Muscle layer of duodenum (tissue), 2 donors: ENCODE results near the gene MMAB.
A peak's percentile ranks its signal among the peaks of the same experiment; 100 is the strongest.

ENCODE experiments used
- H3K27ac ChIP-seq: one replicate; pipeline ENCODE4 v1.7.0; 2013; ENCODE audit warnings: mild to moderate bottlenecking, low read length
- H3K27me3 ChIP-seq: one replicate; pipeline ENCODE4 v1.7.0; 2013; ENCODE audit warnings: low read depth, mild to moderate bottlenecking, control low read depth, low read length
- H3K36me3 ChIP-seq, 2 donors: one replicate each; pipeline ENCODE4 v1.7.0; 2013; ENCODE audit warnings: low read length in 2 of 2, control low read depth in 1 of 2, mild to moderate bottlenecking in 1 of 2; ENCODE audit not compliant: insufficient read depth in 2 of 2, control insufficient read depth in 1 of 2
- H3K4me1 ChIP-seq, 2 donors: one replicate each; pipeline ENCODE4 v1.7.0; 2013; ENCODE audit warnings: low read length in 2 of 2, mild to moderate bottlenecking in 2 of 2, control low read depth in 1 of 2, moderate library complexity in 1 of 2; ENCODE audit not compliant: insufficient read depth in 2 of 2, control insufficient read depth in 1 of 2
- H3K4me3 ChIP-seq, 2 donors: one replicate each; pipeline ENCODE4 v1.7.0; 2013; ENCODE audit warnings: low read length in 2 of 2, low read depth in 1 of 2, mild to moderate bottlenecking in 1 of 2
- H3K9me3 ChIP-seq, 2 donors: one replicate each; pipeline ENCODE4 v1.7.0; 2013; ENCODE audit warnings: low read length in 2 of 2, control low read depth in 1 of 2, mild to moderate bottlenecking in 1 of 2; ENCODE audit not compliant: control insufficient read depth in 1 of 2
- donor health status: healthy.

The MMAB gene

GRCh38 chr12:109573029-109573913 lies at the start of gene MMAB, which contains the start of gene MVK:
Gene MMAB, minus strand, starts transcription at chr12:109573504. Its CDS starts 24 bp downstream, at chr12:109573480.
Gene MVK, plus strand, starts transcription at chr12:109573794. Its CDS starts 1,029 bp downstream, at chr12:109574823.
- Histone ChIP-seq H3K27me3 (no peaks in the 10 kb centered on the region), H3K27ac (peak within 1 kb of the TSS; percentile 49), H3K4me3 (peak within 1 kb of the TSS; percentile 86 to 91), H3K9me3 (no peaks in the 10 kb centered on the region), H3K36me3 (peaks cover 14 to 25% of the 10 kb centered on the region in 2 donors), H3K4me1 (peaks cover 6 to 11% of the 10 kb centered on the region in 2 donors)

- Histone ChIP-seq H3K27ac (no peak overlapping the region), H3K36me3 (no peaks in the 10 kb centered on the region), H3K4me3 (no peak overlapping the region), H3K27me3 (no peaks in the 10 kb centered on the region), H3K9me3 (no peaks in the 10 kb centered on the region), H3K4me1 (peaks cover 3 to 9% of the 10 kb centered on the region in 2 donors)
These were observed 48.6 kb upstream of the MMAB start for GRCh38 chr12:109621901-109622364.

- no peak overlapping the region for H3K4me3 ChIP-seq
- peaks cover 3 to 9% of the 10 kb centered on the region in 2 donors for H3K4me1 ChIP-seq
- H3K27me3 ChIP-seq = no peaks in the 10 kb centered on the region
- no peak overlapping the region for H3K27ac ChIP-seq
- no peaks in the 10 kb centered on the region for H3K36me3 ChIP-seq
- no peaks in the 10 kb centered on the region for H3K9me3 ChIP-seq
These were observed 47.9 kb upstream of the MMAB start for GRCh38 chr12:109621211-109621694.

- no peak overlapping the region for H3K4me3 ChIP-seq
- H3K4me1 ChIP-seq = peaks cover 3 to 9% of the 10 kb centered on the region in 2 donors
- no peaks in the 10 kb centered on the region for H3K36me3 ChIP-seq
- H3K27me3 ChIP-seq = no peaks in the 10 kb centered on the region
- H3K27ac ChIP-seq = no peak overlapping the region
- no peaks in the 10 kb centered on the region for H3K9me3 ChIP-seq
These were observed 45.8 kb upstream of the MMAB start for GRCh38 chr12:109619002-109619604.

- no peaks in the 10 kb centered on the region for H3K27me3 ChIP-seq
- no peak overlapping the region for H3K4me3 ChIP-seq
- H3K4me1 ChIP-seq = peaks cover 3 to 12% of the 10 kb centered on the region in 2 donors
- no peak overlapping the region for H3K27ac ChIP-seq
- no peaks in the 10 kb centered on the region for H3K9me3 ChIP-seq
- no peaks in the 10 kb centered on the region for H3K36me3 ChIP-seq
These were observed 44.8 kb upstream of the MMAB start for GRCh38 chr12:109618082-109618481.

- Histone ChIP-seq H3K4me3 (no peak overlapping the region), H3K9me3 (no peaks in the 10 kb centered on the region), H3K27me3 (no peaks in the 10 kb centered on the region)
These were observed 44.2 kb upstream of the MMAB start for GRCh38 chr12:109617491-109617890.

GRCh38 chr12:109615556-109616229 lies 42.4 kb upstream of the MMAB start:
- Histone ChIP-seq H3K36me3 (no peaks in the 10 kb centered on the region), H3K4me1 (peaks cover 0 to 4% of the 10 kb centered on the region in 2 donors), H3K4me3 (no peak overlapping the region), H3K27ac (no peak overlapping the region), H3K9me3 (no peaks in the 10 kb centered on the region), H3K27me3 (no peaks in the 10 kb centered on the region)

More at GRCh38 chr12:109617491-109617890, 44.2 kb upstream of the MMAB start:
- Histone ChIP-seq H3K4me1 (peaks cover 3 to 12% of the 10 kb centered on the region in 2 donors), H3K27ac (no peak overlapping the region), H3K36me3 (no peaks in the 10 kb centered on the region)

- Histone ChIP-seq H3K4me1 (peaks cover 0 to 3% of the 10 kb centered on the region in 2 donors), H3K4me3 (no peak overlapping the region), H3K27me3 (no peaks in the 10 kb centered on the region), H3K36me3 (no peaks in the 10 kb centered on the region), H3K9me3 (no peaks in the 10 kb centered on the region), H3K27ac (no peak overlapping the region)
These were observed 40.5 kb upstream of the MMAB start for GRCh38 chr12:109613649-109614455.

- H3K36me3 ChIP-seq = no peaks in the 10 kb centered on the region
- H3K4me3 ChIP-seq = no peak overlapping the region
- no peaks in the 10 kb centered on the region for H3K9me3 ChIP-seq
- no peak overlapping the region for H3K27ac ChIP-seq
- H3K27me3 ChIP-seq = no peaks in the 10 kb centered on the region
- H3K4me1 ChIP-seq = peaks cover 0 to 3% of the 10 kb centered on the region in 2 donors
These were observed 39.7 kb upstream of the MMAB start for GRCh38 chr12:109612975-109613502.

- H3K9me3 ChIP-seq = no peaks in the 10 kb centered on the region
- H3K27me3 ChIP-seq = no peaks in the 10 kb centered on the region
- no peak overlapping the region for H3K27ac ChIP-seq
- no peak overlapping the region for H3K4me3 ChIP-seq
- H3K36me3 ChIP-seq = no peaks in the 10 kb centered on the region
- peaks cover 0 to 4% of the 10 kb centered on the region in 2 donors for H3K4me1 ChIP-seq
These were observed 38.7 kb upstream of the MMAB start for GRCh38 chr12:109612003-109612402.
